ENCODE results near the gene SLIT1.

SLIT1 gene

DNA sequence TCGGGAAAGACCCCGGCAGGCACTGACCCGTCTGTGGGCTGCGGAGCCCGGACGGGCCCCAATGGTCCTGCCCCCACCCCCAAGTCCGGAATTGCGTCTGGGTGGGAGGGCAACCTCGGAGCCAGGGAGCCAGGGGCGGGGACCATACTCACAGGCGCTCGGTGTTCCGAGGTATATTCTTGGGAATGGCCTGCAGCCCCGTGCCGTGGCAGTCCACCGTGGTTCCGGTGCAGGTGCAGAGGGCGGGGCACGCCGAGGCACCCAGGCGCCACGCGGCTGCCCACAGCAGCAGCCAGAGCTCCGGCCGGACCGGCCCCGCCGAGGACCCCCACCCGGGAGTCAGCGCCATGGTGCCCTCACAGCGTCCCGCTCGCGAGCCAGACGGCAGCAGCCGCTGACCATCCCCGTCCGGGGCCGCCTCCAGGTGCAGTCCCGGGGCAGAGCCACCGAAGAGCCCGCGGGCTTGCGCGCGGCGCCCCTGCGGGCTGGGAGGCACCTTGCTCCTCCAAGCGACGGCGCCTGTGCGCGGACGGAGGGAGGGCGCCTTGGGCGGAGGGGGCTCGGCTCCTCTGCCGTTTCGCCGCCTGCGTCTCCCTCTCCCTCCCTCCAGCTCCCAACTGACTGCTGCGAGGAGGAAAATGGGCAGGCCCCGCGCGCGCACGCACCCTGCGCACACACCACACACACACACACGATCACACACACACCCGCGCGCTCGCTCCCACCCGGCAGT is at the start of gene SLIT1:
TSS of gene SLIT1 (minus strand) at position 634 of the 733 bp plus-strand sequence. CDS start at position 349, 285 bp downstream.
- H3K4me1 ChIP-seq (ENCODE audit: control insufficient read depth in 5 of 5, insufficient read depth in 5 of 5, low read length in 5 of 5), result peaks cover 0 to 8% (median 6%) of the 10 kb centered on the region in 5 donors
- H3K27me3 ChIP-seq (ENCODE audit: control insufficient read depth in 5 of 5, insufficient read depth in 4 of 5, low read length in 5 of 5), result peaks cover 27 to 45% (median 41%) of the 10 kb centered on the region in 5 donors
- peak within 1 kb of the TSS in 2 of 5 donors; percentile 13 to 44 for H3K4me3 ChIP-seq (ENCODE audit: low read depth in 1 of 5, low read length in 5 of 5)
- H3K36me3 ChIP-seq (ENCODE audit: control insufficient read depth in 5 of 5, insufficient read depth in 5 of 5, low read length in 5 of 5), result no peaks in the 10 kb centered on the region
- H3K9ac ChIP-seq (ENCODE audit: low read length in 5 of 5), result no peak within 1 kb of the TSS
- H3K9me3 ChIP-seq (ENCODE audit: control insufficient read depth in 5 of 5, low read length in 5 of 5), result no peaks in the 10 kb centered on the region
- H3K27ac ChIP-seq (ENCODE audit: low read depth, low read length), result no peak within 1 kb of the TSS

DNA sequence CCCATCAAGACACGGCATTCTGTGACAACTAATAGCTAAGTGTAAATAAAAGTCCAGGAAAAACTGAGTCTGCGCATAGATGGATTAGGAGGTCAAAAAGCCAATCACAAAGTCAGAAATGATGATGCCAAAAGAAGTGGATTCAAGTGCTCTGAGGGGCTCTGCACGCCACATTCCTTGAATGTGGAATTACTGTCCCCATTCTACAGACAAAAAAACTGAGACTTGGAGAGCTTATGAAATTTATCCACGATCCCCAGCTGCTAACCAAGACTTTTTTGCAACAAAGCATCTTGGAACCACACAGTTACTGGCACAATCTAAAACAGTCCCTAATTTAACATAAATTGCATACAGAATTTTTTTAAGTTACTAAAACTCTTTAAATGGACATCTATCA is 49.6 kb upstream of the SLIT1 start:
- Histone ChIP-seq H3K27me3 (ENCODE audit: control insufficient read depth in 5 of 5, insufficient read depth in 4 of 5, low read length in 5 of 5) (no peaks in the 10 kb centered on the region), H3K9me3 (ENCODE audit: control insufficient read depth in 5 of 5, low read length in 5 of 5) (no peaks in the 10 kb centered on the region), H3K9ac (ENCODE audit: low read length in 5 of 5) (no peak overlapping the region), H3K4me3 (ENCODE audit: low read depth in 1 of 5, low read length in 5 of 5) (no peak overlapping the region), H3K4me1 (ENCODE audit: control insufficient read depth in 5 of 5, insufficient read depth in 5 of 5, low read length in 5 of 5) (no peaks in the 10 kb centered on the region), H3K36me3 (ENCODE audit: control insufficient read depth in 5 of 5, insufficient read depth in 5 of 5, low read length in 5 of 5) (peaks cover 3 to 9% (median 3%) of the 10 kb centered on the region in 5 donors), H3K27ac (ENCODE audit: low read depth, low read length) (no peak overlapping the region)

DNA sequence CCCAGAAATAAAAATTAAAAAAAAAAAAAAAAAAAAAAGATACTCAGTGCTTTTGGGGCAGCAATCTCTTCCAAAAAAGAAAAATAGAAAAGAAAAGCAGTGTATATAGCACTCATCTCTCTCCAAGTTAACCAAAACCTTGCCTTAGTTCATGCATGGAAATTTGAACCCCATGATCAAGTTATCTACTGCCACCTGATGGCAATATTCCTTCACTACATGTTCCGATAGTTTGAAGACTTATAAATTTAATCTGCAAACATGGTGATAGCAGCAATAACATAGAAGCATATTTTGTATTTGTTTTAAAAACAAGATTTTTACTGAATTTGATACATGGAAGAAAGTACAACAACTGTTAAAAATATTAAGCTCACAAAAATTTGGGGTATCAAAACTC is 48.6 kb upstream of the SLIT1 start:
- no peak overlapping the region for H3K27ac ChIP-seq (ENCODE audit: low read depth, low read length)

DNA sequence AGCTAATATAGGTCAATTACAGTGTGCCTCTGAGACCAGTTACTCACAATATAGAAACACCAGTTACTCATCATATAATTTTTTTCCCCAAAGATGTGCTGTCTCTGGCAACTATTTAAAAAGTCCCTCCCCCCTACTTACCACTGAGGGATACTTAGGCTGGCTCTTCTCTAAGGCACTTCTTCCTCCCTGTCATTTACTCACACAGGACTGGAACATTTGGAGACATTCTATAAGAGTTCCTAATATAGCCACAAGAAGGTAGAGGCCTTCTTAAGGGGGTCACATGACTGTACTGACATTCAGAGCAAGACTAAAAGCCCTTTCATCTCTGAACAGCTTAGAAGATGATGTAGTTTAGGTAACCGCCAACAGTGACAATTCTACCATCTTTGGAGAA is 44.4 kb upstream of the SLIT1 start:
- Histone ChIP-seq H3K4me1 (ENCODE audit: control insufficient read depth in 5 of 5, insufficient read depth in 5 of 5, low read length in 5 of 5) (no peaks in the 10 kb centered on the region), H3K4me3 (ENCODE audit: low read depth in 1 of 5, low read length in 5 of 5) (no peak overlapping the region), H3K9ac (ENCODE audit: low read length in 5 of 5) (no peak overlapping the region), H3K9me3 (ENCODE audit: control insufficient read depth in 5 of 5, low read length in 5 of 5) (no peaks in the 10 kb centered on the region), H3K27me3 (ENCODE audit: control insufficient read depth in 5 of 5, insufficient read depth in 4 of 5, low read length in 5 of 5) (no peaks in the 10 kb centered on the region), H3K27ac (ENCODE audit: low read depth, low read length) (no peak overlapping the region), H3K36me3 (ENCODE audit: control insufficient read depth in 5 of 5, insufficient read depth in 5 of 5, low read length in 5 of 5) (peaks cover 7 to 28% (median 22%) of the 10 kb centered on the region in 5 donors)

More for the DNA sequence above, 48.6 kb upstream of the SLIT1 start:
- Histone ChIP-seq H3K9me3 (ENCODE audit: control insufficient read depth in 5 of 5, low read length in 5 of 5) (no peaks in the 10 kb centered on the region), H3K4me1 (ENCODE audit: control insufficient read depth in 5 of 5, insufficient read depth in 5 of 5, low read length in 5 of 5) (no peaks in the 10 kb centered on the region), H3K4me3 (ENCODE audit: low read depth in 1 of 5, low read length in 5 of 5) (no peak overlapping the region), H3K9ac (ENCODE audit: low read length in 5 of 5) (no peak overlapping the region), H3K36me3 (ENCODE audit: control insufficient read depth in 5 of 5, insufficient read depth in 5 of 5, low read length in 5 of 5) (peaks cover 3 to 17% (median 5%) of the 10 kb centered on the region in 5 donors), H3K27me3 (ENCODE audit: control insufficient read depth in 5 of 5, insufficient read depth in 4 of 5, low read length in 5 of 5) (no peaks in the 10 kb centered on the region)

DNA sequence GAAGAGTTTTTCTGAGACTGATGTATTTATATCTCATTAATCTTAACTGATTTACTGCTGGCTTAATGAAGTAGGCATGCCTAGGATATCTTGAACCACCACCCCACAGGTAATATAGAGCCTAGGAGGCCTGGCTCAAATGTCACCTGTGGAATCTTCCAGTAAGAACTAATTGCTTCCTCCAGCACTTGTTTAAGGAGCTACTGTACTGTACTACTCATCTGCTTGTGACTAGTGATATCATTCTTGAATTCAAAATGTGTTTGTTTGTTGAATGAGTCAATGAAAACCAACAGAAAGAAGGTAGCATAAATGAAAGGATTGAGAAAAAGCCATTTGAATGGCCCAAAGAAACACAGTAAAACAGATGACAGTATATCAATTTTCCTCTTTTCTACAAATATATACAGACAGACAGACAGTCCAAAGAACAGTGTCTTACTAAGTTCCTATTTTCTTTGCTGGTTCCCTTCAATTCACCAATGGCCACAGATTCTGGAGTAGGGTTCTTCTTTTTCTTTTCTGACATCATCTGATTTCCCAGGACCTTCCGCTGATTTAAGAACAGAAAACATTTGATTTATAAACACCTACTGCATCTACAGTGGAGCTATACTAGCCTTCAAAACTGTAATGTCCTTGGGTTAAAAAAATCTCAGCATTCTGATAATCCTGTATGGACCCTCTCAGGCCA is 43.7 kb upstream of the SLIT1 start:
- no peak overlapping the region for H3K9ac ChIP-seq (ENCODE audit: low read length in 5 of 5)
- H3K9me3 ChIP-seq (ENCODE audit: control insufficient read depth in 5 of 5, low read length in 5 of 5), result no peaks in the 10 kb centered on the region
- H3K36me3 ChIP-seq (ENCODE audit: control insufficient read depth in 5 of 5, insufficient read depth in 5 of 5, low read length in 5 of 5), result peaks cover 7 to 30% (median 24%) of the 10 kb centered on the region in 5 donors
- no peak overlapping the region for H3K27ac ChIP-seq (ENCODE audit: low read depth, low read length)
- no peaks in the 10 kb centered on the region for H3K27me3 ChIP-seq (ENCODE audit: control insufficient read depth in 5 of 5, insufficient read depth in 4 of 5, low read length in 5 of 5)
- no peak overlapping the region for H3K4me3 ChIP-seq (ENCODE audit: low read depth in 1 of 5, low read length in 5 of 5)
- peaks cover 0 to 2% (median 0%) of the 10 kb centered on the region in 5 donors for H3K4me1 ChIP-seq (ENCODE audit: control insufficient read depth in 5 of 5, insufficient read depth in 5 of 5, low read length in 5 of 5)

DNA sequence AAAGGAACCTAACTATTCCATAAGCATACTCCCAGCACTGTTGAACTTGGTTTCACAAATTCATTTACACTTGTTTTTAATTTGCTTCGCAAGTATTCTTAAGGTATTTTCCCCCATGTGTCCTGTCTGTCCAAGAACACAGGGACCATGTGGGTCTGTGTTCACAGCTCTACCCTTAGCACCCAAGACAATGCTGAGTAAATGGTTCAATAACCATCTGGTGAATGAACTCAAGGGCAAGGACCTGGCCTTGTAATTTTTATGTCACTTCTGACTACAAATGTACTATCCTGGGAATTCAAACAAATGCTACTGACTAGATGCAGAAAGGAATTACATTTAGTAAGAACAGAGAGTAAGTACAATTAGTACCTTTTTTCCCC is 43.0 kb upstream of the SLIT1 start:
- H3K4me1 ChIP-seq (ENCODE audit: control insufficient read depth in 5 of 5, insufficient read depth in 5 of 5, low read length in 5 of 5), result peaks cover 0 to 3% (median 0%) of the 10 kb centered on the region in 5 donors
- peaks cover 7 to 32% (median 24%) of the 10 kb centered on the region in 5 donors for H3K36me3 ChIP-seq (ENCODE audit: control insufficient read depth in 5 of 5, insufficient read depth in 5 of 5, low read length in 5 of 5)
- H3K9ac ChIP-seq (ENCODE audit: low read length in 5 of 5), result no peak overlapping the region
- no peak overlapping the region for H3K27ac ChIP-seq (ENCODE audit: low read depth, low read length)
- H3K27me3 ChIP-seq (ENCODE audit: control insufficient read depth in 5 of 5, insufficient read depth in 4 of 5, low read length in 5 of 5), result no peaks in the 10 kb centered on the region
- H3K4me3 ChIP-seq (ENCODE audit: low read depth in 1 of 5, low read length in 5 of 5), result no peak overlapping the region
- no peaks in the 10 kb centered on the region for H3K9me3 ChIP-seq (ENCODE audit: control insufficient read depth in 5 of 5, low read length in 5 of 5)

DNA sequence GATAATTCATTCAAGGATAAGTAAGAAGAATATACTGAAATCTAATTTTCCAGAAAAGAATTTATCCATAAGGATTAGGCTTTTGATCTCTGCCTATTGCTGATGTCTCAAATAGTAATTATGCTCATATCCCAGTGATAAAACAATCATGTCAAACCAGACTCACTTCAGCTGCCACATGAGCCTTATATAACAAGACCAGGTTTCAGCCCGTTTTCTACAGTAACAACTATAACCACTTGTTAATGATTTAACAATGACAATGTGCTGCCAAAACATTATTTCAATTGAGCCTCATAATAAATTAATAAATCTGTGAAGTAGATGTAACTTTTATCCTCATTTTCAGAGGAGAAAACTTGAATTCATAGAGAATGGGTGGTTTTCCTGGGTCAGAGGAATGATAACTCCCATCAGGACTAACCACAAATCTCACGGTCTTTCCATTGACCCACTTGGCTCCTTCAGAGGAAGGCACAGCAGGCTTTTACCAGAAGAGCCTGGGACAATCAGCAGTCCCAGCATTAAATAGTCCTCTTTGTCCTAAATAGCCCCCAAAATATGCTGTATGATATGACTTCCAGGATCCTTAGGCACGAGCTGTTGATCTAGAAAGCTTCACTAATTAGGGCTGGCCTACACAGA is 42.5 kb upstream of the SLIT1 start:
- no peaks in the 10 kb centered on the region for H3K9me3 ChIP-seq (ENCODE audit: control insufficient read depth in 5 of 5, low read length in 5 of 5)
- no peak overlapping the region for H3K4me3 ChIP-seq (ENCODE audit: low read depth in 1 of 5, low read length in 5 of 5)
- no peaks in the 10 kb centered on the region for H3K27me3 ChIP-seq (ENCODE audit: control insufficient read depth in 5 of 5, insufficient read depth in 4 of 5, low read length in 5 of 5)
- no peak overlapping the region for H3K9ac ChIP-seq (ENCODE audit: low read length in 5 of 5)
- peaks cover 0 to 3% (median 0%) of the 10 kb centered on the region in 5 donors for H3K4me1 ChIP-seq (ENCODE audit: control insufficient read depth in 5 of 5, insufficient read depth in 5 of 5, low read length in 5 of 5)
- H3K27ac ChIP-seq (ENCODE audit: low read depth, low read length), result no peak overlapping the region
- H3K36me3 ChIP-seq (ENCODE audit: control insufficient read depth in 5 of 5, insufficient read depth in 5 of 5, low read length in 5 of 5), result peaks cover 7 to 32% (median 24%) of the 10 kb centered on the region in 5 donors

DNA sequence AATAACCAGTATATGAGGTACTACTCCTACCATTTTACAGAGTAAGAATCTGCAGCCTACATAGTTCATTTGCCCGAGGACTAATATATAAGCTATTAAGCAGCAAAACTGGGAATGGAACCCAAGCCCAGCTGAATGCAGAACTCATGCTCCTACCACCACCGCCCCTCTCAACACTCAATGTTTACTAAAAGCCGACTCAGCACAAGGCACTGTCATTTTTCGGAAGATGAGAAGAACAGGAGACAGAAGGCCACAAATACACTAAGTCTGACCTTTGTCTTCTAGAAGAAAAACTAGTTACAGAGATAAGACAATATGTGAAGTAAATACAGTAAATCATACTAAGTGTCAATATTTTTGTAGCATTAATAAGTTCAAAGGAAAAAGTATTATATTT is 40.6 kb upstream of the SLIT1 start:
- no peak overlapping the region for H3K27ac ChIP-seq (ENCODE audit: low read depth, low read length)
- no peaks in the 10 kb centered on the region for H3K27me3 ChIP-seq (ENCODE audit: control insufficient read depth in 5 of 5, insufficient read depth in 4 of 5, low read length in 5 of 5)
- no peak overlapping the region for H3K4me3 ChIP-seq (ENCODE audit: low read depth in 1 of 5, low read length in 5 of 5)
- H3K9me3 ChIP-seq (ENCODE audit: control insufficient read depth in 5 of 5, low read length in 5 of 5), result no peaks in the 10 kb centered on the region
- peaks cover 7 to 43% (median 29%) of the 10 kb centered on the region in 5 donors for H3K36me3 ChIP-seq (ENCODE audit: control insufficient read depth in 5 of 5, insufficient read depth in 5 of 5, low read length in 5 of 5)
- peaks cover 0 to 3% (median 0%) of the 10 kb centered on the region in 5 donors for H3K4me1 ChIP-seq (ENCODE audit: control insufficient read depth in 5 of 5, insufficient read depth in 5 of 5, low read length in 5 of 5)
- H3K9ac ChIP-seq (ENCODE audit: low read length in 5 of 5), result no peak overlapping the region

DNA sequence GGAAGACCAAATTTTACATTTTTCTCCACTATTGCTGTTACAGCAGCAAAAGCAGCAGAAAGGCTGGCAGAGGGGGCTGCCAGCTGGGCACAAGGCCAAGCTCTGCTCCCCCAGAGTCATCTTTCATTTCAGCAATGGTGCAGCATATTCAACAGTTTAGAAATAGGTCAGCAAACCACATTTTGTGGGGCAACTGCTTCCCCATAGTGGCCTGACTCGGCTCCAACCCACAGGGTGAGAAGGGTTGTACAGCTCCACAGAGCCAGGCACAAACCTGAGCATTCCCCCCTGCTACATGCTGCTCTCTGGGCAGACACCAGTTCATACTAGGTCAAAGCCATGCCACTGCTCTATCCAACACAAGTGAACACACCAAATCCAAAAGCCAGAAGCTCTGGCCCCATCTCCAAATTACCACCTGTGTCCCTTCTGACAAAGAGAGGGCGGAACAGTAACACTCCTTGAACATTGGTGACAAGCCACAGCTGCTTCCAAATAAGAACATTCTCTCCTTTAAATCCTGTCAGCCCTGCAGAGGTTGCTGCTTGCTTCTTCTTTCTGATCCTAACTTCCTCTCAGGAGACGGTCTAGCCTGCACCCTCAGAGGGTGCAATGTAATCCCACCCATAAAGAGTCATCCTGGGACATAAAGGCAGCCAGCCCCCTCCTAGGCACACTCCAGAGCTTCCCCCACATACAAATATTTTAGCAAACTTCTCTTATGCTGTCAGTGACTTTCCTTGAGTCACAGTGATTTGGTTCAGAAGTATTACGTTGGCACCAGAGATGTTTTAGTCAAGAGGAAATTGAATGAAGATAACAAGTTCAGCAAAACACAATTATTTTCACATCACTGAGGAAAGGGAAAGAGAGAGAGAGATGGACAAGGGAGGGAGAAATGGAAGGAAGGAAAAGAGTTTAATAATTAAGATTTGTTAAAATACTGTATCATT is 39.0 kb upstream of the SLIT1 start:
- H3K36me3 ChIP-seq (ENCODE audit: control insufficient read depth in 5 of 5, insufficient read depth in 5 of 5, low read length in 5 of 5), result peaks cover 7 to 43% (median 29%) of the 10 kb centered on the region in 5 donors
- H3K4me1 ChIP-seq (ENCODE audit: control insufficient read depth in 5 of 5, insufficient read depth in 5 of 5, low read length in 5 of 5), result peaks cover 0 to 3% (median 0%) of the 10 kb centered on the region in 5 donors
- H3K27ac ChIP-seq (ENCODE audit: low read depth, low read length), result no peak overlapping the region
- no peaks in the 10 kb centered on the region for H3K9me3 ChIP-seq (ENCODE audit: control insufficient read depth in 5 of 5, low read length in 5 of 5)
- no peaks in the 10 kb centered on the region for H3K27me3 ChIP-seq (ENCODE audit: control insufficient read depth in 5 of 5, insufficient read depth in 4 of 5, low read length in 5 of 5)
- H3K9ac ChIP-seq (ENCODE audit: low read length in 5 of 5), result no peak overlapping the region
- H3K4me3 ChIP-seq (ENCODE audit: low read depth in 1 of 5, low read length in 5 of 5), result no peak overlapping the region

All from subcutaneous abdominal adipose tissue (tissue), 5 donors.